ENCODE results near the gene ADGRF4. TPM values are rescaled to one million over a fixed set of nuclear protein-coding genes. Genes with fewer than 3 reads are reported as not detected.

ADGRF4 gene
- not detected for polyA plus RNA-seq (2012; ENCODE audit: insufficient read length, low read depth)

GRCh38 chr6:47698342-47698787, at the start of gene ADGRF4:
Gene ADGRF4, plus strand, starts transcription at chr6:47698580. Its CDS starts 8,666 bp downstream, at chr6:47707246.
- TF ChIP-seq TAF1 (IDR thresholded peaks at IDR 0.05; ENCODE audit: borderline replicate concordance, insufficient read depth, low read length) (no peak), POLR2AphosphoS5 (IDR thresholded peaks at IDR 0.05; ENCODE audit: low read depth, low read length) (no peak), FOXP2 (optimal IDR thresholded peaks at IDR 0.05; ENCODE audit: borderline replicate concordance, extremely low read depth, extremely low read length, insufficient read depth) (no peak), SIN3A (IDR thresholded peaks at IDR 0.05; ENCODE audit: borderline replicate concordance, insufficient read depth, low read length) (no peak)
- TF ChIP-seq, protein P1, sequence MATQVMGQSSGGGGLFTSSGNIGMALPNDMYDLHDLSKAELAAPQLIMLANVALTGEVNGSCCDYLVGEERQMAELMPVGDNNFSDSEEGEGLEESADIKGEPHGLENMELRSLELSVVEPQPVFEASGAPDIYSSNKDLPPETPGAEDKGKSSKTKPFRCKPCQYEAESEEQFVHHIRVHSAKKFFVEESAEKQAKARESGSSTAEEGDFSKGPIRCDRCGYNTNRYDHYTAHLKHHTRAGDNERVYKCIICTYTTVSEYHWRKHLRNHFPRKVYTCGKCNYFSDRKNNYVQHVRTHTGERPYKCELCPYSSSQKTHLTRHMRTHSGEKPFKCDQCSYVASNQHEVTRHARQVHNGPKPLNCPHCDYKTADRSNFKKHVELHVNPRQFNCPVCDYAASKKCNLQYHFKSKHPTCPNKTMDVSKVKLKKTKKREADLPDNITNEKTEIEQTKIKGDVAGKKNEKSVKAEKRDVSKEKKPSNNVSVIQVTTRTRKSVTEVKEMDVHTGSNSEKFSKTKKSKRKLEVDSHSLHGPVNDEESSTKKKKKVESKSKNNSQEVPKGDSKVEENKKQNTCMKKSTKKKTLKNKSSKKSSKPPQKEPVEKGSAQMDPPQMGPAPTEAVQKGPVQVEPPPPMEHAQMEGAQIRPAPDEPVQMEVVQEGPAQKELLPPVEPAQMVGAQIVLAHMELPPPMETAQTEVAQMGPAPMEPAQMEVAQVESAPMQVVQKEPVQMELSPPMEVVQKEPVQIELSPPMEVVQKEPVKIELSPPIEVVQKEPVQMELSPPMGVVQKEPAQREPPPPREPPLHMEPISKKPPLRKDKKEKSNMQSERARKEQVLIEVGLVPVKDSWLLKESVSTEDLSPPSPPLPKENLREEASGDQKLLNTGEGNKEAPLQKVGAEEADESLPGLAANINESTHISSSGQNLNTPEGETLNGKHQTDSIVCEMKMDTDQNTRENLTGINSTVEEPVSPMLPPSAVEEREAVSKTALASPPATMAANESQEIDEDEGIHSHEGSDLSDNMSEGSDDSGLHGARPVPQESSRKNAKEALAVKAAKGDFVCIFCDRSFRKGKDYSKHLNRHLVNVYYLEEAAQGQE (IDR thresholded peaks at IDR 0.05; ENCODE audit: insufficient read depth in 1 of 2, low read depth in 2 of 2, low read length in 2 of 2): no peak

DNA sequence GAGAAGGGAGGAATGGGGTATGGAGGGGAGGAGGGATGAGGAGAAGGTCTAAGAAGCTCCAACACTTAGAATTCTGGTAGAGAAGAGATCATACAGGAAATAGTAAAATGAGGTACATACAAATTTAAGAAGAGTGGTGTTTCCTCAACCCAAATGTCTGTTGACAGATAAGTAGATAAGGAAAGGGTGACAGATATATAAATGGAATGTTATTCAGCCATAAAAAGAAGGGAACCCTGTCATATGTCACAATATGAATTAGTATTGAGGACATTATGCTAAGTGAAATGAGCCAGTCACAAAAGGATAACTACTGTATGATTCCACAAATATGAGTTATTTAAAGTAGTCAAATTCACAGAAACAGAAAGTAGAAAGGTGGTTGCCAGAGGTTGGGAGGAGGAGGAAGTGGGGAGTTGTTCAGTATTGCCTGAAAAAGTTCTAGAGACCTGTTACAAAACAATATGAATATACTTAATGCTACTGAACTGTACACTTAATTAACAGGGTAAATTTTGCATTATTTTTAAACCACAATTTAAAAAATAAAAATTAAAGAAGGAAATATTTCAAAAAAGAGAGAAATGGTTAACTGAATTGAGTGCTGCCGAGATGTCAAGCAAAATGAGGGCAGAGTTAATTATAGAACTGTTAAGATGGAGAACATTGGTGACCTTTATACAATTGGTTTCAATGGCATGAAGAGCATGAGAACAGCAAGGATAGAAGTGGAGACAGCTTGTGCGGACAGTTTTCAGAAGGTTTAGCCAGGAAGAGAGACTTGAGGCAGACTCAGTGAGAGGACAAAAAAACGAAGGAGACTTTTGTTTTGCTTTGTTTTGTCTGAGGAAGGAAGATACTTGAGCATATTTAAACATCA, 47.6 kb upstream of the ADGRF4 start:
- TF ChIP-seq SIN3A (IDR thresholded peaks at IDR 0.05; ENCODE audit: borderline replicate concordance, insufficient read depth, low read length) (no peak), TAF1 (IDR thresholded peaks at IDR 0.05; ENCODE audit: borderline replicate concordance, insufficient read depth, low read length) (no peak)

DNA sequence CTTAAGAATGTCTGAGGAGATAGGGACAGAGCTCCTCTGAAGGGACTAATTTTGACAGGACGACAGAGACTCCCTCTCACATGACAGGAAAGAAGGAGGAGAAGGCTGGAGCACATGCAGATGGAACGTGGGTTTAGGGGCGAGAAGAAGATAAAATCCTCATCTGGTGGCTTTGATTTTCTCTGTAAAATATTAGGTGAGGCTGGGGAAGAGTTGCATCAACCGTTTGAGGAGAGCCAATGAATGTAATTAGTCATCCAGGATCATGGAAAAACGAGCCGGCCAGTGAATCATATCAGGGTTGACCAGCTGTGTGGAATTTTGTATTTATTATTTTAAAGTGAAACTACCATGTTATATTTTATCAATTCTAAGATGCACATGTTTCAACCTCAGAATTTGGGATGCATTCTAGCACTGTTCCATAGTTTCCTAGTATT, 46.9 kb upstream of the ADGRF4 start:
- no peak for TF ChIP-seq POLR2AphosphoS5 (IDR thresholded peaks at IDR 0.05; ENCODE audit: low read depth, low read length)
- no peak for TF ChIP-seq SIN3A (IDR thresholded peaks at IDR 0.05; ENCODE audit: borderline replicate concordance, insufficient read depth, low read length)
- TF ChIP-seq, protein P1 (IDR thresholded peaks at IDR 0.05; ENCODE audit: insufficient read depth in 1 of 2, low read depth in 2 of 2, low read length in 2 of 2): no peak
- no peak for TF ChIP-seq TAF1 (IDR thresholded peaks at IDR 0.05; ENCODE audit: borderline replicate concordance, insufficient read depth, low read length)
- TF ChIP-seq FOXP2 (optimal IDR thresholded peaks at IDR 0.05; ENCODE audit: borderline replicate concordance, extremely low read depth, extremely low read length, insufficient read depth): no peak

DNA sequence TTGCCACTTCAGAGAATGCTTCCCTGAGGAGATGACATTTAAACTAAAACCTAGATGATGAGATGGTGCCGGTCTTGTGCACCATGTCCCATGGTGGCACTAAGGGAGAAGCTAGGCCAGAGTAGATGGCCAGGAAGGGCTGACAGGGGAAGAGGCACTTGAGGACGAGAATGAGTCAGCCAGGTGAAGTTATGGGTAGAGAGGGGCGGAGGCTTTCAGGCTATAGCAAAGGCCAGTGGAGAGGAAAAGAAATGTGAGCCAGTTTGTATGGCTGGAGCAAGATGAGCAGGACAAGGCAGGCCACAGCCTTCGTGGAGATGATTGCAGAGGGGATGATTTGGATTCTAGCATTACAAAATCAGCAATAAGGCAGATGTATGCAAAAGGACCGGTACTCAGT, 44.7 kb upstream of the ADGRF4 start:
- no peak for TF ChIP-seq SIN3A (IDR thresholded peaks at IDR 0.05; ENCODE audit: borderline replicate concordance, insufficient read depth, low read length)
- no peak for TF ChIP-seq POLR2AphosphoS5 (IDR thresholded peaks at IDR 0.05; ENCODE audit: low read depth, low read length)
- TF ChIP-seq, protein P1 (IDR thresholded peaks at IDR 0.05; ENCODE audit: insufficient read depth in 1 of 2, low read depth in 2 of 2, low read length in 2 of 2): no peak
- TF ChIP-seq FOXP2 (optimal IDR thresholded peaks at IDR 0.05; ENCODE audit: borderline replicate concordance, extremely low read depth, extremely low read length, insufficient read depth): no peak
- no peak for TF ChIP-seq TAF1 (IDR thresholded peaks at IDR 0.05; ENCODE audit: borderline replicate concordance, insufficient read depth, low read length)

DNA sequence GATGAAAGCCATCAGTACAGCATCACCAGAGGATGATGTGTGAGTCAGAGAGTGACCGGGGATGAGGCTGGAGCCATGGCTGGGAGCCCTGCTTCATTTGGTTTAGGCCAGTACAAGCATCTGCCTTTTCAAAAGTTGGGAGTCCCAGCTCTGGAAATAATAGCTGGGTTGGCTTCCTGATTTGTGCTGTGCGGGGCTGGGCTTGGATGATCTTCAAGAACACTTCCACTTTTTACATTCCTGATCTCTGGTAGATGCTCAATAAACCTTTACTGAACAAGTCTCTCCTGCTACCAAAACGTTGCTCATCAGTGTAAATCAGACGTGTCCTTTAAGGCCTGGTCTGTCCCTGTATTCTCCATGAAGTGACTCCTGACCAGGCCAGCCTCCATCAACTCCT, 44.1 kb upstream of the ADGRF4 start:
- TF ChIP-seq TAF1 (IDR thresholded peaks at IDR 0.05; ENCODE audit: borderline replicate concordance, insufficient read depth, low read length): no peak
- no peak for TF ChIP-seq POLR2AphosphoS5 (IDR thresholded peaks at IDR 0.05; ENCODE audit: low read depth, low read length)
- TF ChIP-seq, protein P1 (IDR thresholded peaks at IDR 0.05; ENCODE audit: insufficient read depth in 1 of 2, low read depth in 2 of 2, low read length in 2 of 2): no peak
- TF ChIP-seq FOXP2 (optimal IDR thresholded peaks at IDR 0.05; ENCODE audit: borderline replicate concordance, extremely low read depth, extremely low read length, insufficient read depth): no peak
- TF ChIP-seq SIN3A (IDR thresholded peaks at IDR 0.05; ENCODE audit: borderline replicate concordance, insufficient read depth, low read length): no peak
